ENCODE data around the gene YARS1. TPM values are rescaled to one million over a fixed set of nuclear protein-coding genes. Genes with fewer than 3 reads are reported as not detected.

YARS1 gene
- total and polyA plus RNA-seq, 2 experiments from 2014 or later, result 134 to 182 TPM

DNA sequence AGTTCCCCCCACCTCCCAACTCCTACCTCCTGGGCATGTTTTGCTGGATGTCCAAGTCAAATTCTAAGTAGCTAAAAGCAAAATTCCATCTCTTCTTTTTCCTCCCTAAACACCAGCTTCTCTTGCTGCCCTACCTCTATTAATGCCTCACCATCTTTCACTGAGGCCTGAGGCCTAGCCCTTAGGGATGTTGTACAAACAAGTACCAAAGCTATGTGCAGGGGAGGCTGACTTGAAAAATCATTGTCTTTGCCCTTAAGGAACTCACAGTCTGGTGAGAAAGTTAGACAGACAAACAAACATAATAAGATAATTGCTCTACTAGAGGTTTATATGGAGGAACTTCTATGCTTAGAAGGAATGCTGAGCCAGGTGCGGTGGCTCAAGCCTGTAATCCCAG is 89.3 kb downstream of the YARS1 start (continued):
- TF ChIP-seq, protein P1, sequence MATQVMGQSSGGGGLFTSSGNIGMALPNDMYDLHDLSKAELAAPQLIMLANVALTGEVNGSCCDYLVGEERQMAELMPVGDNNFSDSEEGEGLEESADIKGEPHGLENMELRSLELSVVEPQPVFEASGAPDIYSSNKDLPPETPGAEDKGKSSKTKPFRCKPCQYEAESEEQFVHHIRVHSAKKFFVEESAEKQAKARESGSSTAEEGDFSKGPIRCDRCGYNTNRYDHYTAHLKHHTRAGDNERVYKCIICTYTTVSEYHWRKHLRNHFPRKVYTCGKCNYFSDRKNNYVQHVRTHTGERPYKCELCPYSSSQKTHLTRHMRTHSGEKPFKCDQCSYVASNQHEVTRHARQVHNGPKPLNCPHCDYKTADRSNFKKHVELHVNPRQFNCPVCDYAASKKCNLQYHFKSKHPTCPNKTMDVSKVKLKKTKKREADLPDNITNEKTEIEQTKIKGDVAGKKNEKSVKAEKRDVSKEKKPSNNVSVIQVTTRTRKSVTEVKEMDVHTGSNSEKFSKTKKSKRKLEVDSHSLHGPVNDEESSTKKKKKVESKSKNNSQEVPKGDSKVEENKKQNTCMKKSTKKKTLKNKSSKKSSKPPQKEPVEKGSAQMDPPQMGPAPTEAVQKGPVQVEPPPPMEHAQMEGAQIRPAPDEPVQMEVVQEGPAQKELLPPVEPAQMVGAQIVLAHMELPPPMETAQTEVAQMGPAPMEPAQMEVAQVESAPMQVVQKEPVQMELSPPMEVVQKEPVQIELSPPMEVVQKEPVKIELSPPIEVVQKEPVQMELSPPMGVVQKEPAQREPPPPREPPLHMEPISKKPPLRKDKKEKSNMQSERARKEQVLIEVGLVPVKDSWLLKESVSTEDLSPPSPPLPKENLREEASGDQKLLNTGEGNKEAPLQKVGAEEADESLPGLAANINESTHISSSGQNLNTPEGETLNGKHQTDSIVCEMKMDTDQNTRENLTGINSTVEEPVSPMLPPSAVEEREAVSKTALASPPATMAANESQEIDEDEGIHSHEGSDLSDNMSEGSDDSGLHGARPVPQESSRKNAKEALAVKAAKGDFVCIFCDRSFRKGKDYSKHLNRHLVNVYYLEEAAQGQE (IDR thresholded peaks at IDR 0.05; ENCODE audit: unreplicated experiment), result no peak
- TF ChIP-seq EZH2 (IDR thresholded peaks at IDR 0.05; ENCODE audit: low read depth, unreplicated experiment), result no peak
- no peak for TF ChIP-seq ZNF331 (CRISPR knock-in tag; IDR thresholded peaks at IDR 0.05; ENCODE audit: low read depth)
- TF ChIP-seq, protein P2, sequence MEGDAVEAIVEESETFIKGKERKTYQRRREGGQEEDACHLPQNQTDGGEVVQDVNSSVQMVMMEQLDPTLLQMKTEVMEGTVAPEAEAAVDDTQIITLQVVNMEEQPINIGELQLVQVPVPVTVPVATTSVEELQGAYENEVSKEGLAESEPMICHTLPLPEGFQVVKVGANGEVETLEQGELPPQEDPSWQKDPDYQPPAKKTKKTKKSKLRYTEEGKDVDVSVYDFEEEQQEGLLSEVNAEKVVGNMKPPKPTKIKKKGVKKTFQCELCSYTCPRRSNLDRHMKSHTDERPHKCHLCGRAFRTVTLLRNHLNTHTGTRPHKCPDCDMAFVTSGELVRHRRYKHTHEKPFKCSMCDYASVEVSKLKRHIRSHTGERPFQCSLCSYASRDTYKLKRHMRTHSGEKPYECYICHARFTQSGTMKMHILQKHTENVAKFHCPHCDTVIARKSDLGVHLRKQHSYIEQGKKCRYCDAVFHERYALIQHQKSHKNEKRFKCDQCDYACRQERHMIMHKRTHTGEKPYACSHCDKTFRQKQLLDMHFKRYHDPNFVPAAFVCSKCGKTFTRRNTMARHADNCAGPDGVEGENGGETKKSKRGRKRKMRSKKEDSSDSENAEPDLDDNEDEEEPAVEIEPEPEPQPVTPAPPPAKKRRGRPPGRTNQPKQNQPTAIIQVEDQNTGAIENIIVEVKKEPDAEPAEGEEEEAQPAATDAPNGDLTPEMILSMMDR (conservative IDR thresholded peaks at IDR 0.05; ENCODE audit: low read depth in 2 of 2), result no peak

DNA sequence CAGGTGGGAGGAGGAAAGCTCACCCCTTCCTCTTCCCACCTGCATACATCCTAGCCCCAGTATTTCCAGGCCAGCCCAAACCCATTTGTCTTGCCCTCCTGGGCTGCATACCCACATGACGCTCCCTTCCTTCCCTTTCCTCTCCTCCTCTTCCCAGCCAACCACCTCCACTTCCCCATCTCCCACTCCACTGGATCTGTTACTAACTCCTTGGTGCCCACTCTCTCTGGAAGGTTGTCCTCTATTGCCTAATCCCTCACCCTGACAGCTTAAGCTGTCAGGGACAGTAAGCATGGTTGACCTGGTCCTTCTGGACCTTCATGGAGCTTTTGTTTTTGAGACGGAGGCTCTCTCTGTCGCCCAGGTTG is 91.6 kb downstream of the YARS1 start:
- Mint-ChIP-seq H3K27ac (no peak overlapping the region; the same call in 1 of the 2 replicates), H3K9me3 (no peaks in the 10 kb centered on the region), H3K27me3 (ENCODE audit: insufficient read depth, low read depth, poor library complexity) (peaks cover 14% of the 10 kb centered on the region), H3K4me1 (peaks cover 17% of the 10 kb centered on the region), H3K4me3 (no peak overlapping the region), H3K36me3 (ENCODE audit: low read depth) (no peaks in the 10 kb centered on the region)
- Histone ChIP-seq H3K9me2 (ENCODE audit: insufficient read depth) (no peaks in the 10 kb centered on the region; the same call in 1 of the 2 replicates), H3K4me3 (no peak overlapping the region), H3K4me1 (ENCODE audit: insufficient read depth) (peaks cover 13% of the 10 kb centered on the region; the same call in 1 of the 2 replicates), H3F3A (replicated peaks; ENCODE audit: low read depth) (0 out of 2 replicates have a peak, but pooled peaks cover 4% of the 10 kb centered on the region), H2AFZ (peak overlapping the region; percentile 90), H3K4me2 (0 out of 2 replicates have a peak overlapping the region, but pooled peaks have one; percentile 51), H3K36me3 (ENCODE audit: insufficient read depth) (no peaks in the 10 kb centered on the region), H4K20me1 (replicated peaks; ENCODE audit: insufficient read depth) (no peaks in the 10 kb centered on the region), H3K27ac (ENCODE audit: low read depth) (no peak overlapping the region), H3K79me2 (replicated peaks; ENCODE audit: insufficient read depth) (no peaks in the 10 kb centered on the region), H3K27me3 (ENCODE audit: insufficient read depth) (no peaks in the 10 kb centered on the region)
- no peak for ATAC-seq
- no peak for DNase-seq (ENCODE audit: low spot score)
- no peak for TF ChIP-seq STAT1 (IDR thresholded peaks at IDR 0.05; ENCODE audit: unreplicated experiment)

Other genes with a start within 250 kb of the YARS1 start
- gene ZBTB8OS, start 166.8 kb downstream of the YARS1 start, total RNA-seq (2014; rRNA removed; shearing (Covaris generic)), result 22.0 and 67.8 TPM in 2 replicates
- gene ZBTB8OS, start 166.8 kb downstream of the YARS1 start, polyA plus RNA-seq (2016; fragmentation: Nextera tagmentation; extraction: Ambion mirVana), result 159 and 163 TPM in 2 replicates
- 276 and 312 TPM in 2 replicates for gene RBBP4, start 166.2 kb downstream of the YARS1 start, total RNA-seq (2014; rRNA removed; shearing (Covaris generic))
- gene RBBP4, start 166.2 kb downstream of the YARS1 start, polyA plus RNA-seq (2016; fragmentation: Nextera tagmentation; extraction: Ambion mirVana), result 246 and 262 TPM in 2 replicates
- not detected in 2 replicates for gene SYNC, start 114.6 kb downstream of the YARS1 start, total RNA-seq (2014; rRNA removed; shearing (Covaris generic))
- gene SYNC, start 114.6 kb downstream of the YARS1 start, polyA plus RNA-seq (2016; fragmentation: Nextera tagmentation; extraction: Ambion mirVana), result 0.31 TPM in 1 of 2 replicates, not detected in the other
- 60.5 and 65.2 TPM in 2 replicates for gene S100PBP, start 295 bp upstream of the YARS1 start, total RNA-seq (2014; rRNA removed; shearing (Covaris generic))
- gene S100PBP, start 295 bp upstream of the YARS1 start, polyA plus RNA-seq (2016; fragmentation: Nextera tagmentation; extraction: Ambion mirVana), result 21.9 and 30.6 TPM in 2 replicates
- 1.7 and 2.0 TPM in 2 replicates for gene FNDC5, start 53.6 kb upstream of the YARS1 start, total RNA-seq (2014; rRNA removed; shearing (Covaris generic))
- gene FNDC5, start 53.6 kb upstream of the YARS1 start, polyA plus RNA-seq (2016; fragmentation: Nextera tagmentation; extraction: Ambion mirVana), result 0.28 and 1.0 TPM in 2 replicates
- 0.35 and 0.62 TPM in 2 replicates for gene HPCA, start 69.1 kb upstream of the YARS1 start, total RNA-seq (2014; rRNA removed; shearing (Covaris generic))
- 0.82 and 1.4 TPM in 2 replicates for gene HPCA, start 69.1 kb upstream of the YARS1 start, polyA plus RNA-seq (2016; fragmentation: Nextera tagmentation; extraction: Ambion mirVana)
- 11.7 and 13.6 TPM in 2 replicates for gene TMEM54, start 84.0 kb upstream of the YARS1 start, total RNA-seq (2014; rRNA removed; shearing (Covaris generic))
- gene TMEM54, start 84.0 kb upstream of the YARS1 start, polyA plus RNA-seq (2016; fragmentation: Nextera tagmentation; extraction: Ambion mirVana), result 8.8 and 11.2 TPM in 2 replicates
- 10.6 and 11.9 TPM in 2 replicates for gene RNF19B, start 147.5 kb upstream of the YARS1 start, total RNA-seq (2014; rRNA removed; shearing (Covaris generic))
- gene RNF19B, start 147.5 kb upstream of the YARS1 start, polyA plus RNA-seq (2016; fragmentation: Nextera tagmentation; extraction: Ambion mirVana), result 2.6 and 2.9 TPM in 2 replicates
- gene AK2, start 219.5 kb upstream of the YARS1 start, total RNA-seq (2014; rRNA removed; shearing (Covaris generic)), result 142 and 165 TPM in 2 replicates
- gene AK2, start 219.5 kb upstream of the YARS1 start, polyA plus RNA-seq (2016; fragmentation: Nextera tagmentation; extraction: Ambion mirVana), result 121 and 125 TPM in 2 replicates